HEK293 (cell line): ENCODE measurements around the gene GPS1.

Experiments used
- CTCF ChIA-PET: fragments of 350-600 bp; formaldehyde crosslinking; extraction: SDS; loops from one replicate; lab custom pipeline; 2021; ENCODE audit warnings: antibody characterized with exemption; lab: Yijun Ruan, JAX
- POLR2A ChIA-PET: fragments of 300-600 bp; formaldehyde crosslinking; extraction: SDS; loops from one replicate; lab custom pipeline; 2020; ENCODE audit warnings: antibody characterized with exemption, inconsistent platforms; lab: Yijun Ruan, JAX
- H3K27ac ChIP-seq: fragments of 200-500 bp; sonication (Bioruptor generic); 2 replicates; pipeline ENCODE4 v1.5.1; 2014; ENCODE audit warnings: low read depth, low read length, control low read depth, inconsistent platforms; ENCODE audit errors: extremely low read depth
- H3K36me3 ChIP-seq, 2 experiments: fragments of 200-500 bp in 1 of 2; sonication (Bioruptor generic) in 1 of 2; 1 replicate in 1 of 2; 2 replicates in 1 of 2; pipeline ENCODE4 v1.5.1; 2014 to 2017; ENCODE audit warnings: inconsistent platforms in 2 of 2, low read length in 2 of 2; ENCODE audit not compliant: control insufficient read depth in 2 of 2, insufficient read depth in 1 of 2
- H3K4me1 ChIP-seq: fragments of 200-500 bp; sonication (Bioruptor generic); 2 replicates; pipeline ENCODE4 v1.5.1; 2014; ENCODE audit warnings: mild to moderate bottlenecking, low read length, inconsistent platforms; ENCODE audit not compliant: control insufficient read depth, insufficient read depth
- H3K4me3 ChIP-seq: 2 replicates; pipeline ENCODE4 v1.5.1; 2011; ENCODE audit warnings: low read depth, mild to moderate bottlenecking, control low read depth, low read length, moderate library complexity
- H3K9me3 ChIP-seq: fragments of 200-500 bp; sonication (Bioruptor generic); 2 replicates; pipeline ENCODE4 v1.5.1; 2014; ENCODE audit warnings: low read depth, low read length, inconsistent platforms; ENCODE audit not compliant: control insufficient read depth, insufficient read depth
- BCL11A ChIP-seq: fragments of 450-650 bp; formaldehyde crosslinking; IDR thresholded peaks from 2 replicates; pipeline ENCODE4 v1.5.1; 2016; ENCODE audit warnings: low read depth, missing biosample characterization, missing genetic modification characterization
- BCL11B ChIP-seq: fragments of 450-650 bp; formaldehyde crosslinking; IDR thresholded peaks from 2 replicates; pipeline ENCODE4 v1.5.1; 2016; ENCODE audit warnings: low read depth, missing biosample characterization, missing genetic modification characterization
- FEZF1 ChIP-seq: fragments of 450-650 bp; formaldehyde crosslinking; IDR thresholded peaks from 2 replicates; pipeline ENCODE4 v1.5.1; 2016; ENCODE audit warnings: missing biosample characterization, missing genetic modification characterization
- GLIS2 ChIP-seq: fragments of 450-650 bp; formaldehyde crosslinking; IDR thresholded peaks from 2 replicates; pipeline ENCODE4 v1.5.1; 2016; ENCODE audit warnings: missing biosample characterization, missing genetic modification characterization
- HOXC10 ChIP-seq: sonication (generic); formaldehyde crosslinking; IDR thresholded peaks from 2 replicates; pipeline ENCODE4 v1.8.1; 2023; ENCODE audit warnings: mild to moderate bottlenecking, missing genetic modification reagents
- HOXD13 ChIP-seq: sonication (generic); formaldehyde crosslinking; IDR thresholded peaks from 2 replicates; pipeline ENCODE4 v1.8.0; 2022; ENCODE audit warnings: missing genetic modification reagents, borderline replicate concordance
- SCRT1 ChIP-seq: fragments of 450-650 bp; formaldehyde crosslinking; IDR thresholded peaks from 2 replicates; pipeline ENCODE4 v1.5.1; 2016; ENCODE audit warnings: missing biosample characterization, missing genetic modification characterization, borderline replicate concordance
- SCRT2 ChIP-seq: fragments of 450-650 bp; formaldehyde crosslinking; IDR thresholded peaks from 2 replicates; pipeline ENCODE4 v1.5.1; 2016; ENCODE audit warnings: missing biosample characterization, missing genetic modification characterization
- SP3 ChIP-seq: fragments of 450-650 bp; formaldehyde crosslinking; IDR thresholded peaks from 2 replicates; pipeline ENCODE4 v1.5.1; 2016; ENCODE audit warnings: missing biosample characterization, missing genetic modification characterization
- ZFP3 ChIP-seq: fragments of 450-650 bp; formaldehyde crosslinking; IDR thresholded peaks from 2 replicates; pipeline ENCODE4 v1.5.1; 2016; ENCODE audit warnings: low read depth, missing biosample characterization, missing genetic modification characterization
- ZFP69B ChIP-seq: fragments of 450-650 bp; formaldehyde crosslinking; IDR thresholded peaks from 2 replicates; pipeline ENCODE4 v1.5.1; 2016; ENCODE audit warnings: missing biosample characterization, missing genetic modification characterization
- ZIC2 ChIP-seq: fragments of 450-650 bp; formaldehyde crosslinking; IDR thresholded peaks from 2 replicates; pipeline ENCODE4 v1.5.1; 2016; ENCODE audit warnings: missing biosample characterization, missing genetic modification characterization
- ZNF114 ChIP-seq: fragments of 450-650 bp; formaldehyde crosslinking; IDR thresholded peaks from 2 replicates; pipeline ENCODE4 v1.5.0; 2017; ENCODE audit warnings: missing biosample characterization, missing genetic modification characterization
- ZNF214 ChIP-seq: fragments of 450-650 bp; formaldehyde crosslinking; IDR thresholded peaks from 2 replicates; pipeline ENCODE4 v1.5.1; 2017; ENCODE audit warnings: missing biosample characterization, mild to moderate bottlenecking, missing genetic modification characterization, borderline replicate concordance
- ZNF335 ChIP-seq: fragments of 450-650 bp; formaldehyde crosslinking; conservative IDR thresholded peaks from 2 replicates; pipeline ENCODE4 v1.5.1; 2016; ENCODE audit warnings: missing biosample characterization, missing genetic modification characterization
- ZNF426 ChIP-seq: fragments of 450-650 bp; formaldehyde crosslinking; IDR thresholded peaks from 2 replicates; pipeline ENCODE4 v1.5.1; 2017; ENCODE audit warnings: missing biosample characterization, missing genetic modification characterization, mild to moderate bottlenecking, inconsistent platforms, moderate library complexity
- ZNF530 ChIP-seq: fragments of 450-650 bp; formaldehyde crosslinking; IDR thresholded peaks from 2 replicates; pipeline ENCODE4 v1.5.1; 2016; ENCODE audit warnings: low read depth, missing biosample characterization, missing genetic modification characterization
- ZSCAN4 ChIP-seq: fragments of 450-650 bp; formaldehyde crosslinking; IDR thresholded peaks from 2 replicates; pipeline ENCODE4 v1.5.1; 2017; ENCODE audit warnings: missing biosample characterization, missing genetic modification characterization
- TF ChIP-seq, protein P1 (sequence below): sonication (generic); formaldehyde crosslinking; IDR thresholded peaks from 2 replicates; pipeline ENCODE4 v1.8.1; 2022; ENCODE audit warnings: mild to moderate bottlenecking, moderate library complexity, missing genetic modification reagents
- TF ChIP-seq, protein P2 (sequence below): fragments of 450-650 bp; formaldehyde crosslinking; IDR thresholded peaks from 2 replicates; pipeline ENCODE4 v1.5.1; 2016; ENCODE audit warnings: missing biosample characterization, missing genetic modification characterization
- TF ChIP-seq, protein P3 (sequence below): fragments of 450-650 bp; formaldehyde crosslinking; IDR thresholded peaks from 2 replicates; pipeline ENCODE4 v1.5.1; 2016; ENCODE audit warnings: missing biosample characterization, missing genetic modification characterization

The GPS1 gene

GRCh38 chr17:82050152-82050760 is 1.4 kb upstream of the GPS1 start:
- TF ChIP-seq ZNF214 (tag by site-specific recombination) (no peak), ZSCAN4 (no peak), SCRT1 (peak; percentile 32; the same call in 1 of the 2 replicates), SCRT2 (tag by site-specific recombination) (peak; percentile 72)
- TF ChIP-seq, protein P1, sequence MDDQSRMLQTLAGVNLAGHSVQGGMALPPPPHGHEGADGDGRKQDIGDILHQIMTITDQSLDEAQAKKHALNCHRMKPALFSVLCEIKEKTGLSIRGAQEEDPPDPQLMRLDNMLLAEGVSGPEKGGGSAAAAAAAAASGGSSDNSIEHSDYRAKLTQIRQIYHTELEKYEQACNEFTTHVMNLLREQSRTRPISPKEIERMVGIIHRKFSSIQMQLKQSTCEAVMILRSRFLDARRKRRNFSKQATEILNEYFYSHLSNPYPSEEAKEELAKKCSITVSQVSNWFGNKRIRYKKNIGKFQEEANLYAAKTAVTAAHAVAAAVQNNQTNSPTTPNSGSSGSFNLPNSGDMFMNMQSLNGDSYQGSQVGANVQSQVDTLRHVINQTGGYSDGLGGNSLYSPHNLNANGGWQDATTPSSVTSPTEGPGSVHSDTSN (CRISPR knock-in tag) = 0 out of 2 replicates have a peak, but pooled peaks have one; percentile 34
- TF ChIP-seq, protein P2, sequence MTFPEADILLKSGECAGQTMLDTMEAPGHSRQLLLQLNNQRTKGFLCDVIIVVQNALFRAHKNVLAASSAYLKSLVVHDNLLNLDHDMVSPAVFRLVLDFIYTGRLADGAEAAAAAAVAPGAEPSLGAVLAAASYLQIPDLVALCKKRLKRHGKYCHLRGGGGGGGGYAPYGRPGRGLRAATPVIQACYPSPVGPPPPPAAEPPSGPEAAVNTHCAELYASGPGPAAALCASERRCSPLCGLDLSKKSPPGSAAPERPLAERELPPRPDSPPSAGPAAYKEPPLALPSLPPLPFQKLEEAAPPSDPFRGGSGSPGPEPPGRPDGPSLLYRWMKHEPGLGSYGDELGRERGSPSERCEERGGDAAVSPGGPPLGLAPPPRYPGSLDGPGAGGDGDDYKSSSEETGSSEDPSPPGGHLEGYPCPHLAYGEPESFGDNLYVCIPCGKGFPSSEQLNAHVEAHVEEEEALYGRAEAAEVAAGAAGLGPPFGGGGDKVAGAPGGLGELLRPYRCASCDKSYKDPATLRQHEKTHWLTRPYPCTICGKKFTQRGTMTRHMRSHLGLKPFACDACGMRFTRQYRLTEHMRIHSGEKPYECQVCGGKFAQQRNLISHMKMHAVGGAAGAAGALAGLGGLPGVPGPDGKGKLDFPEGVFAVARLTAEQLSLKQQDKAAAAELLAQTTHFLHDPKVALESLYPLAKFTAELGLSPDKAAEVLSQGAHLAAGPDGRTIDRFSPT (tag by site-specific recombination) = peak; percentile 34; the same call in 1 of the 2 replicates
- Histone ChIP-seq H3K4me3 (peak overlapping the region; percentile 83; the same call in 1 of the 2 replicates), H3K27ac (no peak overlapping the region; the same call in 1 of the 2 replicates), H3K4me1 (peaks cover 7% of the 10 kb centered on the region), H3K36me3 (peaks cover 0 to 71% of the 10 kb centered on the region in 2 experiments; a peak in 2 of 3 replicates), H3K9me3 (no peaks in the 10 kb centered on the region)
- ChIA-PET CTCF (interaction anchor here (0.5 to 1.3 kb wide), 5 partner anchors 12 to 141 kb away, joined by 3 to 6 read pairs (median 4); partner anchors contain the start of gene DCXR), POLR2A (interaction anchor here (0.6 to 14.2 kb wide), 6 partner anchors 9 to 177 kb away, joined by 4 to 96 read pairs (median 5); partner anchors contain the start of genes DCXR and RAC3)

GRCh38 chr17:82050761-82051641 is 697 bp upstream of the GPS1 start:
- CTCF ChIA-PET = interaction anchor here (0.6 to 1.3 kb wide), 3 partner anchors 13 to 61 kb away, joined by 3 to 6 read pairs (median 5); partner anchors contain the start of gene DCXR
- Histone ChIP-seq H3K4me3 (peak overlapping the region; percentile 83), H3K27ac (peak overlapping the region; percentile 68), H3K9me3 (no peaks in the 10 kb centered on the region), H3K36me3 (peaks cover 0 to 78% of the 10 kb centered on the region in 2 experiments; a peak in 2 of 3 replicates), H3K4me1 (peaks cover 7% of the 10 kb centered on the region)
- POLR2A ChIA-PET = interaction anchor here (1.3 to 14.2 kb wide), 4 partner anchors 9 to 19 kb away, joined by 4 to 96 read pairs (median 30); partner anchors contain the start of genes DCXR and RAC3
- TF ChIP-seq ZNF426 (tag by site-specific recombination) (no peak), ZNF114 (tag by site-specific recombination) (no peak), BCL11B (peak; percentile 46; the same call in 1 of the 2 replicates), HOXC10 (no peak), ZFP3 (tag by site-specific recombination) (no peak), BCL11A (no peak), ZFP69B (tag by site-specific recombination) (peak; percentile 33; the same call in 1 of the 2 replicates), GLIS2 (tag by site-specific recombination) (0 out of 2 replicates have a peak, but pooled peaks have one; percentile 34), FEZF1 (tag by site-specific recombination) (no peak), ZNF530 (tag by site-specific recombination) (no peak), ZNF335 (peak; percentile 73; the same call in 1 of the 2 replicates), ZIC2 (tag by site-specific recombination) (no peak), HOXD13 (CRISPR knock-in tag) (no peak), SP3 (tag by site-specific recombination) (peak; percentile 19; the same call in 1 of the 2 replicates)
- TF ChIP-seq, protein P2 (tag by site-specific recombination) = peak; percentile 5; the same call in 1 of the 2 replicates
- TF ChIP-seq, protein P3, sequence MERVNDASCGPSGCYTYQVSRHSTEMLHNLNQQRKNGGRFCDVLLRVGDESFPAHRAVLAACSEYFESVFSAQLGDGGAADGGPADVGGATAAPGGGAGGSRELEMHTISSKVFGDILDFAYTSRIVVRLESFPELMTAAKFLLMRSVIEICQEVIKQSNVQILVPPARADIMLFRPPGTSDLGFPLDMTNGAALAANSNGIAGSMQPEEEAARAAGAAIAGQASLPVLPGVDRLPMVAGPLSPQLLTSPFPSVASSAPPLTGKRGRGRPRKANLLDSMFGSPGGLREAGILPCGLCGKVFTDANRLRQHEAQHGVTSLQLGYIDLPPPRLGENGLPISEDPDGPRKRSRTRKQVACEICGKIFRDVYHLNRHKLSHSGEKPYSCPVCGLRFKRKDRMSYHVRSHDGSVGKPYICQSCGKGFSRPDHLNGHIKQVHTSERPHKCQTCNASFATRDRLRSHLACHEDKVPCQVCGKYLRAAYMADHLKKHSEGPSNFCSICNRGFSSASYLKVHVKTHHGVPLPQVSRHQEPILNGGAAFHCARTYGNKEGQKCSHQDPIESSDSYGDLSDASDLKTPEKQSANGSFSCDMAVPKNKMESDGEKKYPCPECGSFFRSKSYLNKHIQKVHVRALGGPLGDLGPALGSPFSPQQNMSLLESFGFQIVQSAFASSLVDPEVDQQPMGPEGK (tag by site-specific recombination) = 0 out of 2 replicates have a peak, but pooled peaks have one; percentile 19
